PFSK-1 (cell line): ENCODE results near the gene PTGIS.

Source experiments
- FOXP2 ChIP-seq: optimal IDR thresholded peaks from 2 replicates; pipeline ENCODE3; 2011; ENCODE audit warnings: borderline replicate concordance, control low read depth, inconsistent platforms; ENCODE audit not compliant: insufficient read depth; ENCODE audit errors: extremely low read length, extremely low read depth
- POLR2AphosphoS5 ChIP-seq: IDR thresholded peaks from 2 replicates; pipeline ENCODE4 v1.6.1; 2012; ENCODE audit warnings: low read depth, mild to moderate bottlenecking, control low read depth, low read length, moderate library complexity
- SIN3A ChIP-seq: IDR thresholded peaks from 2 replicates; pipeline ENCODE4 v1.6.1; 2012; ENCODE audit warnings: mild to moderate bottlenecking, low read length, moderate library complexity, borderline replicate concordance; ENCODE audit not compliant: insufficient read depth
- TAF1 ChIP-seq: IDR thresholded peaks from 2 replicates; pipeline ENCODE4 v1.6.1; 2012; ENCODE audit warnings: low read length, control low read depth, borderline replicate concordance; ENCODE audit not compliant: insufficient read depth
- TF ChIP-seq, protein P1 (sequence below), 2 experiments: IDR thresholded peaks; 2 replicates each; pipeline versions ENCODE4 v1.6.1 to v1.8.0; 2011 to 2012; ENCODE audit warnings: low read depth in 2 of 2, low read length in 2 of 2, control low read depth in 1 of 2, inconsistent platforms in 1 of 2, mild to moderate bottlenecking in 1 of 2, moderate library complexity in 1 of 2; ENCODE audit not compliant: insufficient read depth in 1 of 2

The PTGIS gene

DNA sequence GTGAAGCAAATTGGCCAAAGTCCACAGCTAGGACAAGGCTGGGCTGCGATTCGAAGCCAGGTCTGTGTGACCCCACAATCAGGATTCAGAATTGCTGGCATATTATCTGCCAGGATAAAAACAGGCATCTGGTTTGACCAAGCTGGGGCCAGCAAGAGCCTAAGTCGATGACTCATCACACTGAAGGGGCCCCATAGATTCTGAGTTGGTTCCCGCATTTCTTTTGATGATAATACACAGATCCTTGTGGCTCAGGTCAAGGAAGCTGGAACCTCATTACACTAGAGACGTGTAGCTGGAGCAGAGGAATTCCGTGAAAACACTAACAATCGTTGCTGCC is 92.0 kb downstream of the PTGIS start:
- TF ChIP-seq SIN3A (no peak), FOXP2 (no peak), TAF1 (no peak), POLR2AphosphoS5 (no peak)
- TF ChIP-seq, protein P1, sequence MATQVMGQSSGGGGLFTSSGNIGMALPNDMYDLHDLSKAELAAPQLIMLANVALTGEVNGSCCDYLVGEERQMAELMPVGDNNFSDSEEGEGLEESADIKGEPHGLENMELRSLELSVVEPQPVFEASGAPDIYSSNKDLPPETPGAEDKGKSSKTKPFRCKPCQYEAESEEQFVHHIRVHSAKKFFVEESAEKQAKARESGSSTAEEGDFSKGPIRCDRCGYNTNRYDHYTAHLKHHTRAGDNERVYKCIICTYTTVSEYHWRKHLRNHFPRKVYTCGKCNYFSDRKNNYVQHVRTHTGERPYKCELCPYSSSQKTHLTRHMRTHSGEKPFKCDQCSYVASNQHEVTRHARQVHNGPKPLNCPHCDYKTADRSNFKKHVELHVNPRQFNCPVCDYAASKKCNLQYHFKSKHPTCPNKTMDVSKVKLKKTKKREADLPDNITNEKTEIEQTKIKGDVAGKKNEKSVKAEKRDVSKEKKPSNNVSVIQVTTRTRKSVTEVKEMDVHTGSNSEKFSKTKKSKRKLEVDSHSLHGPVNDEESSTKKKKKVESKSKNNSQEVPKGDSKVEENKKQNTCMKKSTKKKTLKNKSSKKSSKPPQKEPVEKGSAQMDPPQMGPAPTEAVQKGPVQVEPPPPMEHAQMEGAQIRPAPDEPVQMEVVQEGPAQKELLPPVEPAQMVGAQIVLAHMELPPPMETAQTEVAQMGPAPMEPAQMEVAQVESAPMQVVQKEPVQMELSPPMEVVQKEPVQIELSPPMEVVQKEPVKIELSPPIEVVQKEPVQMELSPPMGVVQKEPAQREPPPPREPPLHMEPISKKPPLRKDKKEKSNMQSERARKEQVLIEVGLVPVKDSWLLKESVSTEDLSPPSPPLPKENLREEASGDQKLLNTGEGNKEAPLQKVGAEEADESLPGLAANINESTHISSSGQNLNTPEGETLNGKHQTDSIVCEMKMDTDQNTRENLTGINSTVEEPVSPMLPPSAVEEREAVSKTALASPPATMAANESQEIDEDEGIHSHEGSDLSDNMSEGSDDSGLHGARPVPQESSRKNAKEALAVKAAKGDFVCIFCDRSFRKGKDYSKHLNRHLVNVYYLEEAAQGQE (IDR thresholded peaks at IDR 0.05; ENCODE audit: insufficient read depth in 1 of 2, low read depth in 2 of 2, low read length in 2 of 2): no peak

DNA sequence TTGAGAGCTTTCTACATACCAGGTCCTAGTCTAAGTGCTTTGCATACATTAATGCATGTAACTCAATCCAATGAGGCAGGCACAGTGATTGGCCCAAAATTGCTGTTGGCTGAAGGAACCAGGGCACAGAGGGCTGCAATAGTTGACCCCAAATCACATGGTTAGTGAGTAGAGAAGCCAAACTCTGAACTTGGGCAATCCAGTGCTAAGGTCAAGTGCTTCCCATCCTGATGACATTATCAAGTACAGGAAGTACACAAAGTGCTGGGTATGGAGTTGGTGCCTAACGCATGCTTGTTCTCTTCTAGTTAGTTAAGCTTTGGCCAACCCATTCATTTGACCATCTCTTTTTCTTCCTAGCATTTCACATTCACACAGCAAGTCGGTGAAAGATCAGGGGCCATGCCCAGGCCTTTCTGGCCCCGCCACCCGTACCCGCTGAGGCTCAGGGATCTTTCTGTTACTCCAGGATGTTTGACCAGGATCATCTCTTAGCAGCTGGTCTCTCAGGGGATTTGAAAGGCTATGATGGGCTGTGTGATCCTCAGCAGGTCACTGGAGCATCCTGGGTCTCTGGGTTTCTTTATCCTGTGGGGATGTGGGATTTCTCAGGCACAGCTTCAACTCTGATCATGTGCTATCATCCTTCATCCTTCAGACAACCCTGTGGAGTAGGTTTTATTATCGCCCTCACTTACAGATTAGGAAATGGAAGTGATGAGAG is 92.5 kb downstream of the PTGIS start:
- TF ChIP-seq FOXP2 (no peak), POLR2AphosphoS5 (no peak), SIN3A (no peak), TAF1 (no peak)
- TF ChIP-seq, protein P1 (IDR thresholded peaks at IDR 0.05; ENCODE audit: insufficient read depth in 1 of 2, low read depth in 2 of 2, low read length in 2 of 2): no peak

DNA sequence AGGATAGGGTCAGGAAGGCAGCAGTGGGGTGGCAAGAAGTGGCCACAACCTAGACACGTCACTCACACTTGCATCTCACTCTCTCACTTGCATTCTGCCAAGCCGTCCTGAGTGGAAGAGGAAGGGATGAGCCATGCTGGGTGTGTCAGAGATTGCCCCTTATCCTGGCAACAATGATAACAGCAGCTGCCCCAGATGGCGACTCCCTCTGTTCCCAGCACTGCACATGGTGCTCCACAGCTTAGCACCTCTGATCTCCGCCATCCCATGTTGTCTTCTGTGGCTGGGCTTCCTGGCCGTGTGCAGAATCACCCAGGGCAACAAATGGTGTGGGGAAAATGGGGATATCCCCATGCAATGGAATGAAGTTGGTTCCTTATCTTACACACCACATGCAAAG is 96.5 kb downstream of the PTGIS start:
- TF ChIP-seq FOXP2 (no peak), SIN3A (no peak), POLR2AphosphoS5 (no peak), TAF1 (no peak)
- TF ChIP-seq, protein P1 (IDR thresholded peaks at IDR 0.05; ENCODE audit: insufficient read depth in 1 of 2, low read depth in 2 of 2, low read length in 2 of 2): no peak

DNA sequence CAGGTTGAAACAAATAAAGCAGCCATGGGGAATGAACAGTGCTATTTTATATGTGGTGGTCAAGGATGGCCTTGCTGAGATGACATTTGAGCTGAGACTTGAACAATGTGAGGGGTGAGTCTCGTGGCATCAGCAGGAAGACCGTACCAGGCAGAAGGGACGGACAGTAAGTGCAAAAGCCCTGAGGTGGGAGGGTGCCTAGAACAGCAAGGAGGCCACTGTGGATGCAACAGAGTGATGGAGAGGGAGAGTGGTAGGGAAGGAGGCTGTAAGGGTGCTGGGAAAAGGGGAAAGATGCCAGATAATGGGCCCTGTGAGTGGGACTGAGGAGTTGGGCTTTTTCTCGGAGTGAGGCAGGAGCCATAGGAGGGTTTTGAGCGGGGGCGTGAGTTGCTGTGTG is 97.0 kb downstream of the PTGIS start:
- no peak for TF ChIP-seq POLR2AphosphoS5
- TF ChIP-seq, protein P1 (IDR thresholded peaks at IDR 0.05; ENCODE audit: insufficient read depth in 1 of 2, low read depth in 2 of 2, low read length in 2 of 2): no peak

DNA sequence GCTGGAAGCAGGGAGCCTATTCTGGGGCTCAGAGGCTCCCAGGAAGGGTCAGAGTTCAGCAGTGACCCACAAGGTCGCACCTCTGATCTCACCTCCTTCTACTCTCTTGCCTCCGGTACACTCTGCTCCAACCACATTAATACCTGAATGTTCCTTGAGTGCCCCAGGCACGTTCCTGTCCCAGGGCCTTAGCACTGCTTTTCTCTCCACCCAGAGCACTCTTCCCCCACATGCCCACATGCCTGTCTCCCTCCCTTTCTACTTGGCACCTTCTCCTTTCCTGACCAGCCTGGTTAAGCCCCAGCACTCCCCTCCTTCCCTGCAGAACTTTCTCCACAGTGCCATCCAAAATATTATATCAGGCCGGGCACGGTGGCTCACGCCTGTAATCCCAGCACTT is 98.9 kb downstream of the PTGIS start:
- TF ChIP-seq, protein P1 (IDR thresholded peaks at IDR 0.05; ENCODE audit: insufficient read depth in 1 of 2, low read depth in 2 of 2, low read length in 2 of 2): no peak
- TF ChIP-seq FOXP2: no peak
- TF ChIP-seq POLR2AphosphoS5: no peak
- TF ChIP-seq SIN3A: no peak
- no peak for TF ChIP-seq TAF1
